Measurements from ENCODE around the gene USP6NL. TPM values are rescaled to one million over a fixed set of nuclear protein-coding genes. Genes with fewer than 3 reads are reported as not detected.

Gene USP6NL
- total RNA-seq, 1 donor from 2014 or later: 33.0 TPM

DNA sequence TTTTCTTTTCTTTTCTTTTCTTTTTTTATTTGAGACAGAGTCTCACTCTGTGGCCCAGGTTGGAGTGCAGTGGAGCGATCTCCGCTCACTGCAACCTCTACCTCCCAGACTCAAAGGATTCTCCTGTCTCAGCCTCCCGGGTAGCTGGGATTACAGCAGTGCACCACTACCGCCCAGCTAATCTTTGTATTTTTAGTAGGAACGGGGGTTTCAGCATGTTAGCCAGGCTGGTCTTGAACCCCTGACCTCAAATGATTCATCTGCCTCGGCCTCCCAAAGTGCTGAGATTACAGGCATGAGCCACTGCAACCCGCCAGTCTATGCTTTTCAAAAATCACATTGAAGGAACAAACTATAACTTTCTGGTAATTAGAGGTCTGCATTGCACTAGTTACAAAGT is 2.4 kb downstream of the USP6NL start:
- peak overlapping the region; percentile 80 for H3K4me3 Mint-ChIP-seq (ENCODE audit: unreplicated experiment)
- peaks cover 7% of the 10 kb centered on the region for H3K27me3 Mint-ChIP-seq (ENCODE audit: unreplicated experiment)
- DNase-seq (ENCODE audit: low spot score): no peak
- TF ChIP-seq, protein P1, sequence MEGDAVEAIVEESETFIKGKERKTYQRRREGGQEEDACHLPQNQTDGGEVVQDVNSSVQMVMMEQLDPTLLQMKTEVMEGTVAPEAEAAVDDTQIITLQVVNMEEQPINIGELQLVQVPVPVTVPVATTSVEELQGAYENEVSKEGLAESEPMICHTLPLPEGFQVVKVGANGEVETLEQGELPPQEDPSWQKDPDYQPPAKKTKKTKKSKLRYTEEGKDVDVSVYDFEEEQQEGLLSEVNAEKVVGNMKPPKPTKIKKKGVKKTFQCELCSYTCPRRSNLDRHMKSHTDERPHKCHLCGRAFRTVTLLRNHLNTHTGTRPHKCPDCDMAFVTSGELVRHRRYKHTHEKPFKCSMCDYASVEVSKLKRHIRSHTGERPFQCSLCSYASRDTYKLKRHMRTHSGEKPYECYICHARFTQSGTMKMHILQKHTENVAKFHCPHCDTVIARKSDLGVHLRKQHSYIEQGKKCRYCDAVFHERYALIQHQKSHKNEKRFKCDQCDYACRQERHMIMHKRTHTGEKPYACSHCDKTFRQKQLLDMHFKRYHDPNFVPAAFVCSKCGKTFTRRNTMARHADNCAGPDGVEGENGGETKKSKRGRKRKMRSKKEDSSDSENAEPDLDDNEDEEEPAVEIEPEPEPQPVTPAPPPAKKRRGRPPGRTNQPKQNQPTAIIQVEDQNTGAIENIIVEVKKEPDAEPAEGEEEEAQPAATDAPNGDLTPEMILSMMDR (IDR thresholded peaks at IDR 0.05; ENCODE audit: unreplicated experiment): no peak
- H3K4me1 Mint-ChIP-seq (ENCODE audit: unreplicated experiment): peaks cover 33% of the 10 kb centered on the region
- peaks cover 9% of the 10 kb centered on the region for H3K36me3 Mint-ChIP-seq (ENCODE audit: low read depth, unreplicated experiment)
- H3K27ac Mint-ChIP-seq (ENCODE audit: unreplicated experiment): no peak overlapping the region
- H3K9me3 Mint-ChIP-seq (ENCODE audit: unreplicated experiment): no peaks in the 10 kb centered on the region

DNA sequence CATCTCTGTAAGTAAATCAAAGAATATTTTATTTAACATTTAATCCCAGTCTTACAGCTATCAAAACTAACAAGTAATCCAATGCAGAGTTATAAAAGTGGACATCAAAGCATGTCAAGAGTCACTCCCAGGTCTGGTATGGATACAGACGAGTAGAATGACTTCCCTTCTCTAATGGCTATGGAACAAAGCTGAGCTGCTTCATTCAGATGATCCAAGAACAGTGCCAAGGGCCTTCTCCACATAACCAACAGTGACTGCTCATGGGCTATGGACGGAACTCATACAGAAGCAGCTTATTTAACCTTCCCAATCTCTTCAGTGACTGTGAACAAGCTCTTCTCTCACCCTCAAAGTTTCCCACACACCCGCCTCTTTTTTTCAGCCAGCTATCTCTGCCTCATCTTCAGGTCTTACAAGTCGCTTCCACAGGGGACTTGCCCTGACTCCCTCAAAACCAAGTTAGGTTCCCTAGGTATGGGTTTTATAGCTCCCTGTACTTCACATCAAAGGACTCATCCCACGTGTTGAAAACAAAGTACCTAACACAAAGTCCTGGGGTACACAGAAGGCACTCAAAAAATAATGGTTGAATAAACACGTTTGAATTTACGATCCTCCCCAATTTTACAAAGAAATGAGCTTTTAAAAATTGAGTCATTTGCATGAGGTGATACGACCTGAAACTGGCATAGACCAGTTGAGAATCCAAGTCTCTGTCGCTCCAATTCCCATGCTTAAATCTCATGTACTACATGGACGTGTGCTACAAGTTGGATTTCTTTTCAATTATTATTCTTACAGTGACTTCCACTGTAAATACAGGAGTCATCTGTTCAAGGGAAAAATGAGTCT is 3.1 kb downstream of the USP6NL start:
- H3K9me3 Mint-ChIP-seq (ENCODE audit: unreplicated experiment): no peaks in the 10 kb centered on the region
- no peak overlapping the region for H3K4me3 Mint-ChIP-seq (ENCODE audit: unreplicated experiment)
- no peak overlapping the region for H3K27ac Mint-ChIP-seq (ENCODE audit: unreplicated experiment)
- no peak for DNase-seq (ENCODE audit: low spot score)
- TF ChIP-seq, protein P1 (IDR thresholded peaks at IDR 0.05; ENCODE audit: unreplicated experiment): no peak
- peaks cover 9% of the 10 kb centered on the region for H3K36me3 Mint-ChIP-seq (ENCODE audit: low read depth, unreplicated experiment)
- H3K4me1 Mint-ChIP-seq (ENCODE audit: unreplicated experiment): peaks cover 39% of the 10 kb centered on the region
- H3K27me3 Mint-ChIP-seq (ENCODE audit: unreplicated experiment): peaks cover 7% of the 10 kb centered on the region

DNA sequence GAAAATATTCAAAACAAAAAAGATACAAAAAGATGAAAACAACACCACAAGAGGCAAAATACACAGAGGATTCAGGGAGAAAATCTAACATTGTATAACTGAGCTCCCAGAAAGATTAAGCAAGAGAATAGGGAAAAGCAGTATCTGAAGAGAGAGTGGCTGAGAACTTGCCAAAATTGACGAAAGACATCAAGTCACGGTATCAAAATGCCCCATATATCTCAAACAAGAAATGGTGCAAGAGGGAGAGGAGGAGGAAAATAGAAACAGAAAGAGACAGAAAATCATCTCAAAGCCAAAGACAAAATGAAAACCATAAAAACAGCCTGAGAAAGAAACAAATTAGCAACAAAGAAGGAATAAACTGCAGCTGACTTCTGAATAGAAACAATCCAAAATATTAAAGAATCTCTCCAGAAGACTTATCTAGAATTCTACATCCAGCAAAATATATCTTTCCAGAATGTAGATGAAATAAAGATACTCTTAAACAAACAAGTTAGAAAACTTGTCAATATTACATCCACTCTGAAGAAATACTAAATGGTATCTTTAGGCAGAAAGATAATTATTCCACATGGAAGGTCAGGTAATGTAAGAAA is 5.5 kb downstream of the USP6NL start:
- H3K4me1 Mint-ChIP-seq (ENCODE audit: unreplicated experiment): peaks cover 45% of the 10 kb centered on the region
- no peaks in the 10 kb centered on the region for H3K9me3 Mint-ChIP-seq (ENCODE audit: unreplicated experiment)
- no peak overlapping the region for H3K4me3 Mint-ChIP-seq (ENCODE audit: unreplicated experiment)
- no peak for DNase-seq (ENCODE audit: low spot score)
- H3K36me3 Mint-ChIP-seq (ENCODE audit: low read depth, unreplicated experiment): peaks cover 4% of the 10 kb centered on the region
- TF ChIP-seq, protein P1 (IDR thresholded peaks at IDR 0.05; ENCODE audit: unreplicated experiment): no peak
- H3K27me3 Mint-ChIP-seq (ENCODE audit: unreplicated experiment): peaks cover 6% of the 10 kb centered on the region
- H3K27ac Mint-ChIP-seq (ENCODE audit: unreplicated experiment): no peak overlapping the region

DNA sequence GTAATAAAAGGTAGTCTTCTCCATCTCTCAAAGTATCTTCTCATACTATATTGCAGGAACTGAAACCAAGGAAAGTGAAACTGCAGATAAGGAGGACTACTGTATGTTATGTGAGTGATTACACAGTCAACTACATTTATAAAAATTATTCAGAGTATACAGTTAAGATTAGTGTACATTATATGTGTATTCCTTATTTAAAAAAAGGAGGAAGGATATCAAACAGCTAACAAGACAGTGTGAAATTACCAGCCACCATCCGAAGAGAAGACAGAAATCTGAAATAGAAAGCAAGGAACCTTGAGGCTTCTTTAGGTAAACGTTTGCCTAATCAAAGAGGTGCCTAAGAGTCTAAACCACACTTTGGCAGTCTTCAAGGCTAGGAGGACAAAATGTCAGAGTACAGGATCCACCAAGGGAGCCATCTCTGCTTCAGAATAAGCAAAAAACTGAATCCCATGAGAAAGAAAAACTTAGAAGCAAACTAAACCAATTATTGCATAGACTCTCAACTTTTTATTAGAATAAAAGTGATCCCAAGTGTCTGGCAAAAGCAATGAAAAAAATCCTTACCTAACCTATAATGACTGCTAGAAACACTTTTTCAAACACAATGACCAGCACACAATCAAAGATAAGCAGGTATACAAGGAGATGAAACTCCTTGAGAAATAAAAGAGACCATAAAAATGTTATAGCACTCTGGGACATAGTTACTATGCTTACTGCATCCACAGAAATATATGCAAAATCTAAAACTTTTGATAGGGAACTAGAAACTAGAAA is 6.4 kb downstream of the USP6NL start:
- H3K4me1 Mint-ChIP-seq (ENCODE audit: unreplicated experiment): peaks cover 39% of the 10 kb centered on the region
- no peak for DNase-seq (ENCODE audit: low spot score)
- no peaks in the 10 kb centered on the region for H3K36me3 Mint-ChIP-seq (ENCODE audit: low read depth, unreplicated experiment)
- no peak overlapping the region for H3K27ac Mint-ChIP-seq (ENCODE audit: unreplicated experiment)
- H3K27me3 Mint-ChIP-seq (ENCODE audit: unreplicated experiment): peaks cover under 1% of the 10 kb centered on the region
- no peaks in the 10 kb centered on the region for H3K9me3 Mint-ChIP-seq (ENCODE audit: unreplicated experiment)
- TF ChIP-seq, protein P1 (IDR thresholded peaks at IDR 0.05; ENCODE audit: unreplicated experiment): no peak
- H3K4me3 Mint-ChIP-seq (ENCODE audit: unreplicated experiment): no peak overlapping the region
